K562 (cell line): ENCODE measurements around the gene COX20. TPM values are rescaled to one million over a fixed set of nuclear protein-coding genes. Genes with fewer than 3 reads are reported as not detected.

Experiments used
- FOXA3 ChIP-seq, 2 experiments: fragments of 450-650 bp in 1 of 2; sonication (generic) in 1 of 2; formaldehyde crosslinking; IDR thresholded peaks in 1 of 2; conservative IDR thresholded peaks in 1 of 2; 2 replicates each; pipeline versions ENCODE4 v1.4.0 to v1.8.0; 2020 to 2022; ENCODE audit warnings: mild to moderate bottlenecking in 2 of 2, missing genetic modification reagents in 1 of 2
- HNRNPLL ChIP-seq: fragments of 200-400 bp; formaldehyde crosslinking; IDR thresholded peaks from 2 replicates; pipeline ENCODE4 v1.6.1; 2017; ENCODE audit warnings: low read length, low read depth, mild to moderate bottlenecking; ENCODE audit not compliant: poor library complexity, severe bottlenecking
- NCOA4 ChIP-seq: fragments of 450-650 bp; IDR thresholded peaks from 2 replicates; pipeline ENCODE4 v1.6.1; 2018; ENCODE audit warnings: mild to moderate bottlenecking; ENCODE audit not compliant: partially characterized antibody
- OTX1 ChIP-seq: fragments of 450-650 bp; formaldehyde crosslinking; IDR thresholded peaks from 2 replicates; pipeline ENCODE4 v1.4.0; 2022; ENCODE audit warnings: mild to moderate bottlenecking
- TAF9B ChIP-seq: fragments of 450-650 bp; IDR thresholded peaks from 2 replicates; pipeline ENCODE4 v1.6.1; 2018; ENCODE audit warnings: mild to moderate bottlenecking; ENCODE audit not compliant: partially characterized antibody
- polyA plus RNA-seq, 8 experiments: library from polyadenylated mRNA; depleted of rRNA in 4 of 8; stranded (reverse) in 5 of 8; unstranded in 3 of 8; fragments of >200 nt; fragmentation: Nextera tagmentation in 2 of 8; fragmentation: Illumina TruSeq in 1 of 8; extraction: Ambion mirVana in 2 of 8; extraction: Trizol in 1 of 8; gene quantifications; 2 replicates each; pipeline versions ENCODE4 v1.2.1 to v1.2.3, GENCODE V29; 2011 to 2014; ENCODE audit warnings: inconsistent platforms in 1 of 8, missing spikeins in 1 of 8
- total RNA-seq, 7 experiments: library from RNA; depleted of rRNA in 6 of 7; stranded (reverse); fragments of >200 nt in 6 of 7; fragmentation: Illumina TruSeq in 2 of 7; extraction: Trizol in 2 of 7; gene quantifications; 2 replicates each; pipeline versions ENCODE4 v1.2.1 to v1.2.3, GENCODE V29; 2011 to 2021; ENCODE audit warnings: low replicate concordance in 1 of 7
- TF ChIP-seq, protein P1 (sequence below): sonication (generic); formaldehyde crosslinking; IDR thresholded peaks from 2 replicates; pipeline ENCODE4 v1.8.1; 2023; ENCODE audit warnings: missing genetic modification reagents, mild to moderate bottlenecking, borderline replicate concordance
- TF ChIP-seq, protein P2 (sequence below): IDR thresholded peaks from 2 replicates; pipeline ENCODE4 v1.6.1; 2011; ENCODE audit not compliant: insufficient read length; ENCODE audit errors: extremely low read depth
- TF ChIP-seq, protein P3 (sequence below): fragments of 450-650 bp; IDR thresholded peaks from 2 replicates; pipeline ENCODE4 v1.7.1; 2018; ENCODE audit warnings: mild to moderate bottlenecking, low read depth; ENCODE audit not compliant: partially characterized antibody
- TF ChIP-seq, protein P4 (sequence below): fragments of 150-350 bp; conservative IDR thresholded peaks from 2 replicates; pipeline ENCODE4 v1.6.1; 2014; ENCODE audit warnings: low read length

COX20 gene
- total and polyA plus RNA-seq, 9 of the 15 experiments (the other 6 are each of a cell fraction or from before 2014, with no cell fraction given) = 41.5 to 192 (median 84.3) TPM

DNA sequence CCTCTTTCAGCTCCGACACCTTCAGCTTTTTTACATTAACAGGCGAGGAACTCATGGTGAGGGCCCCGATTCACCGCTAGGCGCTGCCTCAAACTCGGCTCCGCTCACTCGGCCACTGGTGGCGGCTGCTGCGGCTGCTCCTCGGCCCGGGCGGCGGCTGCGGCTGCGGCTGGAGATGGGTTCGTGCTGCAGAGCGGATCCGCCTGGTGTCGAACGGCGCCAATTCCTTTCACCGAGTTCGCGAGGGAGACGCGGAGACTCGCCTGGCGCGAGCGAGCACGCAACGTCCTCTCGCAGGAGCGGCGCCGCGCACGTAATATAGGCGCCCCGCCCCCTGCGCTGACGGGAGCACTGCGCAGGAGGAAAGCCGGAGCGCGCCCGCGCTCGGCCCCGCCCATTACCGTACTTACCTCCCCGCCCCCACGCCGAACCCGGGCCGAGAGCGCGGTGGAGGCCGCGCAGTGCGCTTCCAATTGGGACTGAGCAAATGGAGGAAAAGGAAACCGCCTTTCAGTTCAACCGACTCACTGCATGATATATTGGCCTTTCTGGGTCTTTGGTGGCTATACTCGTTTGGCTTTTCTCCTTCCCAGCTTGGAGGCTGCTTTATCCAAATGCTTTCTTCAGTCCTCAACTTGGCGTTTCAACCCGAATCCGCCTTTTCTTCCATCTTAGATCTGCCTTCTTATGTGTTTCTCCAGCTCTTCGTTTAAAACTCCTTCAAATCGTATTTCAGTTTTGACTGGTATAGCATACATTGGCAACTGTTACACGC is 29.0 kb downstream of the COX20 start, which contains the start of gene HNRNPU (continued):
- TF ChIP-seq, protein P1, sequence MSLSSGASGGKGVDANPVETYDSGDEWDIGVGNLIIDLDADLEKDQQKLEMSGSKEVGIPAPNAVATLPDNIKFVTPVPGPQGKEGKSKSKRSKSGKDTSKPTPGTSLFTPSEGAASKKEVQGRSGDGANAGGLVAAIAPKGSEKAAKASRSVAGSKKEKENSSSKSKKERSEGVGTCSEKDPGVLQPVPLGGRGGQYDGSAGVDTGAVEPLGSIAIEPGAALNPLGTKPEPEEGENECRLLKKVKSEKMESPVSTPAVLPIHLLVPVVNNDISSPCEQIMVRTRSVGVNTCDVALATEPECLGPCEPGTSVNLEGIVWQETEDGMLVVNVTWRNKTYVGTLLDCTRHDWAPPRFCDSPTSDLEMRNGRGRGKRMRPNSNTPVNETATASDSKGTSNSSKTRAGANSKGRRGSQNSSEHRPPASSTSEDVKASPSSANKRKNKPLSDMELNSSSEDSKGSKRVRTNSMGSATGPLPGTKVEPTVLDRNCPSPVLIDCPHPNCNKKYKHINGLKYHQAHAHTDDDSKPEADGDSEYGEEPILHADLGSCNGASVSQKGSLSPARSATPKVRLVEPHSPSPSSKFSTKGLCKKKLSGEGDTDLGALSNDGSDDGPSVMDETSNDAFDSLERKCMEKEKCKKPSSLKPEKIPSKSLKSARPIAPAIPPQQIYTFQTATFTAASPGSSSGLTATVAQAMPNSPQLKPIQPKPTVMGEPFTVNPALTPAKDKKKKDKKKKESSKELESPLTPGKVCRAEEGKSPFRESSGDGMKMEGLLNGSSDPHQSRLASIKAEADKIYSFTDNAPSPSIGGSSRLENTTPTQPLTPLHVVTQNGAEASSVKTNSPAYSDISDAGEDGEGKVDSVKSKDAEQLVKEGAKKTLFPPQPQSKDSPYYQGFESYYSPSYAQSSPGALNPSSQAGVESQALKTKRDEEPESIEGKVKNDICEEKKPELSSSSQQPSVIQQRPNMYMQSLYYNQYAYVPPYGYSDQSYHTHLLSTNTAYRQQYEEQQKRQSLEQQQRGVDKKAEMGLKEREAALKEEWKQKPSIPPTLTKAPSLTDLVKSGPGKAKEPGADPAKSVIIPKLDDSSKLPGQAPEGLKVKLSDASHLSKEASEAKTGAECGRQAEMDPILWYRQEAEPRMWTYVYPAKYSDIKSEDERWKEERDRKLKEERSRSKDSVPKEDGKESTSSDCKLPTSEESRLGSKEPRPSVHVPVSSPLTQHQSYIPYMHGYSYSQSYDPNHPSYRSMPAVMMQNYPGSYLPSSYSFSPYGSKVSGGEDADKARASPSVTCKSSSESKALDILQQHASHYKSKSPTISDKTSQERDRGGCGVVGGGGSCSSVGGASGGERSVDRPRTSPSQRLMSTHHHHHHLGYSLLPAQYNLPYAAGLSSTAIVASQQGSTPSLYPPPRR (CRISPR knock-in tag) = no peak
- 0 out of 4 replicates have a peak, but pooled peaks of 1 of the 2 experiments have one; percentile 58 for TF ChIP-seq FOXA3 (CRISPR knock-in tag; conservative IDR thresholded peaks at IDR 0.05 in 1 of 2, IDR thresholded peaks at IDR 0.05 in 1 of 2)
- no peak for TF ChIP-seq NCOA4
- TF ChIP-seq, protein P2, sequence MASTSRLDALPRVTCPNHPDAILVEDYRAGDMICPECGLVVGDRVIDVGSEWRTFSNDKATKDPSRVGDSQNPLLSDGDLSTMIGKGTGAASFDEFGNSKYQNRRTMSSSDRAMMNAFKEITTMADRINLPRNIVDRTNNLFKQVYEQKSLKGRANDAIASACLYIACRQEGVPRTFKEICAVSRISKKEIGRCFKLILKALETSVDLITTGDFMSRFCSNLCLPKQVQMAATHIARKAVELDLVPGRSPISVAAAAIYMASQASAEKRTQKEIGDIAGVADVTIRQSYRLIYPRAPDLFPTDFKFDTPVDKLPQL = peak; percentile 21
- peak; percentile 91 for TF ChIP-seq HNRNPLL
- TF ChIP-seq, protein P3, sequence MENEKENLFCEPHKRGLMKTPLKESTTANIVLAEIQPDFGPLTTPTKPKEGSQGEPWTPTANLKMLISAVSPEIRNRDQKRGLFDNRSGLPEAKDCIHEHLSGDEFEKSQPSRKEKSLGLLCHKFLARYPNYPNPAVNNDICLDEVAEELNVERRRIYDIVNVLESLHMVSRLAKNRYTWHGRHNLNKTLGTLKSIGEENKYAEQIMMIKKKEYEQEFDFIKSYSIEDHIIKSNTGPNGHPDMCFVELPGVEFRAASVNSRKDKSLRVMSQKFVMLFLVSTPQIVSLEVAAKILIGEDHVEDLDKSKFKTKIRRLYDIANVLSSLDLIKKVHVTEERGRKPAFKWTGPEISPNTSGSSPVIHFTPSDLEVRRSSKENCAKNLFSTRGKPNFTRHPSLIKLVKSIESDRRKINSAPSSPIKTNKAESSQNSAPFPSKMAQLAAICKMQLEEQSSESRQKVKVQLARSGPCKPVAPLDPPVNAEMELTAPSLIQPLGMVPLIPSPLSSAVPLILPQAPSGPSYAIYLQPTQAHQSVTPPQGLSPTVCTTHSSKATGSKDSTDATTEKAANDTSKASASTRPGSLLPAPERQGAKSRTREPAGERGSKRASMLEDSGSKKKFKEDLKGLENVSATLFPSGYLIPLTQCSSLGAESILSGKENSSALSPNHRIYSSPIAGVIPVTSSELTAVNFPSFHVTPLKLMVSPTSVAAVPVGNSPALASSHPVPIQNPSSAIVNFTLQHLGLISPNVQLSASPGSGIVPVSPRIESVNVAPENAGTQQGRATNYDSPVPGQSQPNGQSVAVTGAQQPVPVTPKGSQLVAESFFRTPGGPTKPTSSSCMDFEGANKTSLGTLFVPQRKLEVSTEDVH = peak; percentile 70
- TF ChIP-seq TAF9B = peak; percentile 92
- TF ChIP-seq, protein P4, sequence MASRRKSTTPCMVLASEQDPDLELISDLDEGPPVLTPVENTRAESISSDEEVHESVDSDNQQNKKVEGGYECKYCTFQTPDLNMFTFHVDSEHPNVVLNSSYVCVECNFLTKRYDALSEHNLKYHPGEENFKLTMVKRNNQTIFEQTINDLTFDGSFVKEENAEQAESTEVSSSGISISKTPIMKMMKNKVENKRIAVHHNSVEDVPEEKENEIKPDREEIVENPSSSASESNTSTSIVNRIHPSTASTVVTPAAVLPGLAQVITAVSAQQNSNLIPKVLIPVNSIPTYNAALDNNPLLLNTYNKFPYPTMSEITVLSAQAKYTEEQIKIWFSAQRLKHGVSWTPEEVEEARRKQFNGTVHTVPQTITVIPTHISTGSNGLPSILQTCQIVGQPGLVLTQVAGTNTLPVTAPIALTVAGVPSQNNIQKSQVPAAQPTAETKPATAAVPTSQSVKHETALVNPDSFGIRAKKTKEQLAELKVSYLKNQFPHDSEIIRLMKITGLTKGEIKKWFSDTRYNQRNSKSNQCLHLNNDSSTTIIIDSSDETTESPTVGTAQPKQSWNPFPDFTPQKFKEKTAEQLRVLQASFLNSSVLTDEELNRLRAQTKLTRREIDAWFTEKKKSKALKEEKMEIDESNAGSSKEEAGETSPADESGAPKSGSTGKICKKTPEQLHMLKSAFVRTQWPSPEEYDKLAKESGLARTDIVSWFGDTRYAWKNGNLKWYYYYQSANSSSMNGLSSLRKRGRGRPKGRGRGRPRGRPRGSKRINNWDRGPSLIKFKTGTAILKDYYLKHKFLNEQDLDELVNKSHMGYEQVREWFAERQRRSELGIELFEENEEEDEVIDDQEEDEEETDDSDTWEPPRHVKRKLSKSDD = 0 out of 2 replicates have a peak, but pooled peaks have one; percentile 19
- TF ChIP-seq OTX1 = no peak
